NB4 (cell line): Measurements from ENCODE around the gene TTC29.

Source experiments
- MYC ChIP-seq: IDR thresholded peaks from 2 replicates; pipeline ENCODE4 v1.6.1; 2011; ENCODE audit warnings: low read depth, low read length
- POLR2A ChIP-seq: IDR thresholded peaks from 2 replicates; pipeline ENCODE4 v1.6.1; 2011; ENCODE audit warnings: mild to moderate bottlenecking; ENCODE audit not compliant: insufficient read length; ENCODE audit errors: extremely low read depth
- TF ChIP-seq, protein P1 (sequence below): IDR thresholded peaks from one replicate; pipeline ENCODE4 v1.5.1; 2012; ENCODE audit warnings: low read depth, low read length

GRCh38 chr4:146975036-146975435, 29.4 kb upstream of the TTC29 start:
- TF ChIP-seq, protein P1, sequence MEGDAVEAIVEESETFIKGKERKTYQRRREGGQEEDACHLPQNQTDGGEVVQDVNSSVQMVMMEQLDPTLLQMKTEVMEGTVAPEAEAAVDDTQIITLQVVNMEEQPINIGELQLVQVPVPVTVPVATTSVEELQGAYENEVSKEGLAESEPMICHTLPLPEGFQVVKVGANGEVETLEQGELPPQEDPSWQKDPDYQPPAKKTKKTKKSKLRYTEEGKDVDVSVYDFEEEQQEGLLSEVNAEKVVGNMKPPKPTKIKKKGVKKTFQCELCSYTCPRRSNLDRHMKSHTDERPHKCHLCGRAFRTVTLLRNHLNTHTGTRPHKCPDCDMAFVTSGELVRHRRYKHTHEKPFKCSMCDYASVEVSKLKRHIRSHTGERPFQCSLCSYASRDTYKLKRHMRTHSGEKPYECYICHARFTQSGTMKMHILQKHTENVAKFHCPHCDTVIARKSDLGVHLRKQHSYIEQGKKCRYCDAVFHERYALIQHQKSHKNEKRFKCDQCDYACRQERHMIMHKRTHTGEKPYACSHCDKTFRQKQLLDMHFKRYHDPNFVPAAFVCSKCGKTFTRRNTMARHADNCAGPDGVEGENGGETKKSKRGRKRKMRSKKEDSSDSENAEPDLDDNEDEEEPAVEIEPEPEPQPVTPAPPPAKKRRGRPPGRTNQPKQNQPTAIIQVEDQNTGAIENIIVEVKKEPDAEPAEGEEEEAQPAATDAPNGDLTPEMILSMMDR, result no peak
- TF ChIP-seq POLR2A, result no peak
- TF ChIP-seq MYC, result no peak
